ENCODE measurements around the gene ACTR1B.
"Not testable (repeated sequence)": the region's sequence is repeated elsewhere in the genome, so short reads cannot be mapped to it uniquely, and the experiment has no call there.

The ACTR1B gene

GRCh38 chr2:97663962-97664635 lies at the start of gene ACTR1B:
Gene ACTR1B, minus strand, starts transcription at chr2:97664044. Its CDS starts 154 bp downstream, at chr2:97663890.
- DNase-seq = peak; percentile 98

DNA sequence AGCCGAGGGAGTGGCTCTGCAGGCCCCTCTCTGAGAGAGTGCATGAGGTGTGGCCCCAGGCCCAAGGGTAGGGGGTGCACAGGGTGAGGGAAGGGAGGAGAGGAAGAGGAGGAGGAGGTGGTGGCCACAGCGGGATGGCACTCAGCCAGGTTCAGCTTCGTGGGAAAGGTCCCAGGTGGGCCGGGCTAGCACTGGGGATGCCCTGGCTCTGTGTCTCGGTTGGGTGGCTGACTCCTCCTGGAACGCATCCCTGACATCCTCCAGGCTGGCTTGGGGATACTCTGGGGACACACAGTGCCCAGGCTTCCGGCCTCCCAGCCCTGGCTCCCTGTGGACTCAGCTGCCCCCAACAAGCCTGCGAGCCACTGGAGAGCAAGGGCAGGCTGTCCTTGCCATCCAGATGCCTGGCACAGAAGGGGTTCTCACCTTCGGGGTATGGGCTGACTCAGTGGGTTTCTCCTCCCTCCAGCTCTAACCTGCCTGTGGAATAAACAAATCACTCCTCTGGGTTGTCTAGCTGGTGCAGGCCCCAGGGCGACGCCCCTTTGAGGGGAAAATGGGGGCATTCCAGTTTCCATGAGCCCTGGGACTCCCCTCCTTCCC lies 49.0 kb upstream of the ACTR1B start:
- no peak for DNase-seq

- not testable (repeated sequence) for DNase-seq
These were observed 48.3 kb upstream of the ACTR1B start for GRCh38 chr2:97712175-97712574.

DNA sequence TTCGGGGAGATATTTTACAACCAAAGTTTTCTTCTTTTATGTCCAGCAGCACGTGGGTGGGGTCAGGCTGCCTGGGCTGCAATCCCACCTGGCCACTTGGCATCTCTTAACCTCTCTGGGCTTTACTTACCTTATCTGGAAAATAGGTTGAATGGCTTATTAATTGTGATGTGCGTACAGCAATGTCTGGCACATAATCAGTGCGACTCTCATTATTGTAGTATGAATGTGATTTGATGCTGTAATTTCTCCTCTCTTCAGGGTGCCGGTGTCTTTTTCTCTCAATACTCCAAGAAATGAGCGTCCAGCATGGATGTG lies 47.5 kb upstream of the ACTR1B start:
- no peak for DNase-seq

DNA sequence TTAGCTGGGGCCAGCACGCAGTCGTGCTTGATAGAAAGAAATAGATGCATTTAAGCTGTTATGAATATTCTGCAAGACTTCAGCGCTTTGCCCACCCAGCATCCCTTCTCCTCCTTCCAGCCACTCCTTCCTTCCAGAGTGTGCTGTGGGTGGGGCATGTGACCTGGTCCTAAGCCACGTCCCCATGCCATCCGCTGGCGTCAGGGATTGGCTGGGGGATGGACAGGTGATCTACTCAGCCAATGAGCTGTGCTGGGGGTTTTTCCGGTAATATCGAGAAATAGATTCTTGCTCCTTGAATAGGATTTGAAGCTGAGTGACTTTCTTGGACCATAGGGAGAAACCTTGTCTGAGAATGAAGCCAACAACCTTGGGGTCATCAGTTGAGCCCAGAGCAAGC lies 44.8 kb upstream of the ACTR1B start:
- no peak for DNase-seq

- DNase-seq = peak; percentile 33
These were observed 44.2 kb upstream of the ACTR1B start for GRCh38 chr2:97708048-97708380.

GRCh38 chr2:97707362-97708047 lies 43.7 kb upstream of the ACTR1B start:
- no peak for DNase-seq

GRCh38 chr2:97706708-97707345 lies 43.0 kb upstream of the ACTR1B start:
- no peak for DNase-seq

GRCh38 chr2:97706112-97706511 lies 42.3 kb upstream of the ACTR1B start:
- no peak for DNase-seq

GRCh38 chr2:97704989-97705388 lies 41.1 kb upstream of the ACTR1B start:
- no peak for DNase-seq

DNA sequence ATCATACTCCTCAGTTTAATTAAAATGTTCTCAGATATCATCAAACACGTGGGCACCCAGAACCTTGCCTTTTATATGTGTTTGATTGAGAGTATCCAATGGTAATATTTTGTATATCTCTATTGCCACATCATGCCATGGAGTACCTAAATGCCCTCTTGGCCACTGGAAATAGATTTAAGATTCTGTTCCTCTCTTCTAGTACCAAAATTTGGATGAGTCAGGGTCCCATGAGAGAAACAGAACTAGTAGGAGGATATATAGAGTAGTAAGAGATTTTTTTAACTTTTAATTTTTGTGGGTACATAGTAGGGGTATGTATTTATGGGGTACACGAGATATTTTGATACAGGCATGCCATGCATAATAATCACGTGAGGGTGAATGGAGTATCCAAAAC lies 39.9 kb upstream of the ACTR1B start:
- DNase-seq = peak; percentile 26

GRCh38 chr2:97702731-97703470 lies 39.1 kb upstream of the ACTR1B start:
- no peak for DNase-seq

DNA sequence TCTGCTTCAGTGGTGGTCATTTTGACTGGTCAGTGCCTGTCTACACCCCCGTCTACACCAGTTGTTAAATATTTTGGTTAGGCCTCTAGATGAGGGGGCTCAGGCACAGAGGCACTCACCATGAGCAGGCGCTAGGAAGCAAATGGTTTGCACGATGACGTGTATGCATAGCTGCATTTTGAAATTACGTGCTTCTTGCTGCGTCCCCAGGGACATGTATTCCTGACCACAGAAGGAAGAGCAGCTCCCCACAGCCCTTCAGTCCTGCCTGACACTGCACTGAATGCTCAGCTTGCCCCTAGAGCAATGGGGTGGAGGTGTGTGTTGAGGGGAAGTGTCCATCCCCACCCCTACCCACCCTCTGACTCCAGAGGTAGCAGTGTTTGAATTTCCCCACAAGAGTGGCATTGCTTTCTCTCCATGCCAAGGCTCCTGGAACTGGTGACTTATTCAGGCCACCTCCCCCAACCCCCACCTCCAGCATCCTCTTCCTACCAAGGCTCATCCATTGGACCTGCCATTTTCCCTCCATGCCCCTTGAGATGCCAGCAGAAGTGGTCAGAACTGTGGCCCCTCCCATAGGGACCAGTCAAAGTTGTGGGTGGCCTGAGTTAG lies 38.1 kb upstream of the ACTR1B start:
- DNase-seq = peak; percentile 18

GRCh38 chr2:97701186-97701585 lies 37.3 kb upstream of the ACTR1B start:
- DNase-seq = no peak

DNA sequence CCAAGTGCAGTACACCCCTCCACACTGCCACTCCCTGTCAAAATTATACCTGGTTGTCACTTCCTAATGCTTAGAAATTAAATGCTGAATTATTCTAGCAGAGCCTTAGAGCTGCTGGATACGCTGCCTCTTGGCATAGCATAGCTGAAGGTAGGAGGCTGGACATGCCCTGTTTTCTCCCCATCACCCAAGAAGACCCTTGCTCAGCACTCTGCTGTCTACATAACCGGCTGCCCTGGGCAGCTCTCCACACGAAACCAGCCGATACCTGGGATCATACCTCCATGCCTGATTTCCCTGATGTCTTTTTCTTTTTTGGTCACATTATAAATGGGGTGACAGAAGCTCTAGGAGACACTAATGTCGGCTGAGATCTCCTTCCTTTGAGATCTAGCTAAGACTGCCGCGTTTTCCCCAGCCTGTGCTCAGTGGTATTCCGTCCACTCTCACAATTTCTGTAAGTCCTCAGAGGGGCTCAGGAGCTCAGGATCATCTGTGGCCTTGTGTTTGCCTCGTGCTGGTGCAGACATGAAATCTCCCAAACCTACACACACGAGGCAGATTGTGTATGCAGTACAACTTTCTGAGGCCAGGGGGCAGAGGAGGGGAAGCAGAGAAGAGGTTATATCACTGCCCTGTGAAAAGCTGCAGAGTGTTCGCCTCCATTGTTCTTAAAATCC lies 36.1 kb upstream of the ACTR1B start:
- peak; percentile 80 for DNase-seq

DNA sequence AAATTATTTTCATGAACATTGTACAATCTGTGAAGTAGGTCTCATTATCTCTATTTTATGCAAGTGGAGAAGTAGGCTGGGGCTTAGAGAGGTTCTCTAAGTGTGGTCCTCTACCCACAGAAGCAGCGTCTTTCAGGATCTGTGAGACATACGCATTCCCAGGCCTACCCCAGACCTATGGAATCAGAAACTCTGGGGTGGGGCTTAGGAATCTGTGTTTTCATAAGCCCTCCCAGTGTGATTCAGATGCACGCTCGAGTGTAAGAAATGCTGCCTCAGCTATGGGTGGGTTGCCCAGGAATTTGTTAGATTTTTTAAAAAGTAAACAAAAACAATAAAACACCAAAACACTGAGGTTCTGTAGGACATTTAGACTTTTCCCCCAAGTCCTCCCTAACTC lies 34.7 kb upstream of the ACTR1B start:
- no peak for DNase-seq

GRCh38 chr2:97697252-97698235 lies 33.7 kb upstream of the ACTR1B start:
- peak; percentile 82 for DNase-seq

DNA sequence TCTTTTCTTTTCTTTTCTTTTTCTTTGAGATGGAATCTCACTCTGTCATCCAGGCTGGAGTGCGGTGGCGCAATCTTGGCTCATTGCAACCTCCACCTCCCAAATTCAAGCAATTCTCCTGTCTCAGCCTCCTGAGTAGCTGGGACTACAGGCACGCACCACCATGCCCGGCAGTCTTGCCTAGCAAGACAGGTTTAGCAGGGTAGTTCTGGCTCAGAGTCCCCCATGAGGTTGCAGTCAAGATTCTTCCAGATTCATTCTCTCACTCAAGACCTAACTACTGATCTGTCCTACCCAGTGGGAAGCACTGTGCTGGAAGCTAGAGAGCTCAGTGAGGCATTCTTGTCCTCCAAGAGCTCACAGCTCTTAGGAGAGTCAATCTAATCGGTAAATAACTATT lies 31.9 kb upstream of the ACTR1B start:
- no peak for DNase-seq

GRCh38 chr2:97693476-97693875 lies 29.6 kb upstream of the ACTR1B start:
- DNase-seq = no peak

GRCh38 chr2:97691166-97691565 lies 27.3 kb upstream of the ACTR1B start:
- DNase-seq = no peak

Measured in MV-4-11 (cell line).